Lower leg skin (tissue), 4 donors: ENCODE data around the gene AACS. TPM values are rescaled to one million over a fixed set of nuclear protein-coding genes. Genes with fewer than 3 reads are reported as not detected.

Source experiments
- DNase-seq, 2 donors: peaks; one replicate each; pipeline ENCODE4 v3.0.0-alpha.2; 2019; ENCODE audit warnings: low spot score in 2 of 2
- H3K4me3 ChIP-seq: fragments of 200-600 bp; sonication (generic); 2 replicates; pipeline ENCODE4 v1.5.1; 2017; ENCODE audit warnings: mild to moderate bottlenecking, low read depth; ENCODE audit not compliant: poor library complexity, severe bottlenecking
- CTCF ChIP-seq, 3 donors: fragments of 450-650 bp; IDR thresholded peaks; one replicate each; pipeline ENCODE4 v1.5.1; 2016; ENCODE audit warnings: antibody characterized with exemption in 3 of 3, mild to moderate bottlenecking in 3 of 3, moderate library complexity in 2 of 3
- POLR2A ChIP-seq, 2 donors: fragments of 450-650 bp; IDR thresholded peaks; one replicate each; pipeline ENCODE4 v1.6.1; 2016 to 2017; ENCODE audit warnings: antibody characterized with exemption in 2 of 2, mild to moderate bottlenecking in 1 of 2, moderate library complexity in 1 of 2
- WGBS, 2 donors: methylation state at CpG; one replicate each; pipeline ENCODE4 v1.1.5; 2018; 5-methylcytosine and 5-hydroxymethylcytosine counted together
- intact Hi-C: fragments of 100-400 bp; cut with DNase I; formaldehyde crosslinking; loops from one replicate; pipeline ENCODE4 v1.15.0; 2023; ENCODE audit warnings: low total_unique reads
- total RNA-seq, 4 donors: library from RNA; depleted of rRNA; stranded (reverse); fragments of >200 nt; gene quantifications; one replicate each; pipeline ENCODE4 v1.1.0, GENCODE V29; 2016

AACS gene
- total RNA-seq, 4 donors from 2014 or later = 63.5 to 83.8 (median 71.4) TPM

- intact Hi-C loops = no loop called here
- DNase-seq = no peak
- H3K4me3 ChIP-seq = no peak overlapping the region
- WGBS, 2 donors = 66 to 84% methylated on average over 8 of the region's 8 CpGs
- no peak for TF ChIP-seq POLR2A (IDR thresholded peaks at IDR 0.05)
- no peak for TF ChIP-seq CTCF (IDR thresholded peaks at IDR 0.05)
Observed at GRCh38 chr12:125131958-125132357, 66.7 kb downstream of the AACS start.

GRCh38 chr12:125132698-125133400, 67.6 kb downstream of the AACS start:
- no peak overlapping the region for H3K4me3 ChIP-seq
- intact Hi-C loops = no loop called here
- 79 to 89% methylated on average over 16 of the region's 16 CpGs for WGBS, 2 donors
- TF ChIP-seq CTCF (IDR thresholded peaks at IDR 0.05) (no peak), POLR2A (IDR thresholded peaks at IDR 0.05) (no peak)
- DNase-seq = no peak

- WGBS, 2 donors = 87 to 97% methylated on average over 3 to 11 of the region's 12 CpGs
- intact Hi-C loops = no loop called here
- no peak for TF ChIP-seq POLR2A (IDR thresholded peaks at IDR 0.05)
- no peak for TF ChIP-seq CTCF (IDR thresholded peaks at IDR 0.05)
- no peak for DNase-seq
- H3K4me3 ChIP-seq = no peak overlapping the region
Observed at GRCh38 chr12:125133616-125134015, 68.4 kb downstream of the AACS start.

- 88 to 96% methylated on average over 14 of the region's 14 CpGs for WGBS, 2 donors
- H3K4me3 ChIP-seq = no peak overlapping the region
- DNase-seq = no peak
- intact Hi-C loops = no loop called here
- TF ChIP-seq CTCF (IDR thresholded peaks at IDR 0.05) (no peak), POLR2A (IDR thresholded peaks at IDR 0.05) (no peak)
Observed at GRCh38 chr12:125134576-125134975, 69.3 kb downstream of the AACS start.

- WGBS, 2 donors = 95 to 96% methylated on average over 8 of the region's 8 CpGs
- H3K4me3 ChIP-seq = no peak overlapping the region
- no peak for TF ChIP-seq CTCF (IDR thresholded peaks at IDR 0.05)
- no peak for TF ChIP-seq POLR2A (IDR thresholded peaks at IDR 0.05)
- intact Hi-C loops = no loop called here
- no peak for DNase-seq
Observed at GRCh38 chr12:125135906-125136305, 70.7 kb downstream of the AACS start.

GRCh38 chr12:125136702-125137101, 71.5 kb downstream of the AACS start:
- intact Hi-C loops = no loop called here
- TF ChIP-seq POLR2A (IDR thresholded peaks at IDR 0.05) = no peak
- TF ChIP-seq CTCF (IDR thresholded peaks at IDR 0.05) = no peak
- H3K4me3 ChIP-seq = no peak overlapping the region
- no peak for DNase-seq
- WGBS, 2 donors = 88 to 92% methylated on average over 19 of the region's 19 CpGs
